HepG2 (cell line): ENCODE measurements around the gene GNB1. TPM values are rescaled to one million over a fixed set of nuclear protein-coding genes. Genes with fewer than 3 reads are reported as not detected.

Experiments
- ATAC-seq: fragments of 200-7000 bp; cut with Tn5 transposase; 3 replicates; pipeline ENCODE4 v1.9.1; 2020; ENCODE audit warnings: mild to moderate bottlenecking, moderate library complexity
- BruUV-seq: library from RNA; stranded (reverse); fragments of 400-500 nt; replicated peaks from 2 replicates; lab custom pipeline; 2021; lab: Mats Ljungman, UMichigan
- CTCF ChIA-PET: fragments of 300-600 bp; formaldehyde crosslinking; extraction: SDS; loops from one replicate; lab custom pipeline; 2021; ENCODE audit warnings: low total read pairs, inconsistent platforms, low intra/inter-chr PET ratio; lab: Yijun Ruan, JAX
- POLR2A ChIA-PET: fragments of 350-600 bp; sonication (Branson Sonifier 250); formaldehyde crosslinking; loops from one replicate; lab custom pipeline; 2020; ENCODE audit warnings: antibody characterized with exemption, inconsistent platforms; lab: Yijun Ruan, JAX
- DNase-seq: peaks from one replicate; pipeline ENCODE4 v3.0.0-alpha.2; 2015; ENCODE audit warnings: low spot score
- FAIRE-seq: peaks from 3 replicates; lab custom pipeline; 2011; peaks lifted over from hg19 to GRCh38; lab: Jason Lieb, UNC
- H2AFZ ChIP-seq: one replicate; pipeline ENCODE4 v1.6.1; 2011; ENCODE audit warnings: low read length, inconsistent platforms
- H3K27ac ChIP-seq: fragments of 300-600 bp; 3 replicates; pipeline ENCODE4 v1.8.0; 2011; ENCODE audit warnings: mixed run types, mild to moderate bottlenecking, mixed read lengths, low read length, inconsistent platforms; ENCODE audit not compliant: insufficient read depth; ENCODE audit errors: extremely low read length
- H3K27me3 ChIP-seq, 2 experiments: fragments of 200-600 bp in 1 of 2; 2 replicates in 1 of 2; 3 replicates in 1 of 2; pipeline versions ENCODE4 v1.6.0 to v1.8.0; 2011; ENCODE audit warnings: low read length in 2 of 2, mild to moderate bottlenecking in 2 of 2, moderate library complexity in 2 of 2, inconsistent platforms in 1 of 2; ENCODE audit not compliant: insufficient read depth in 2 of 2, control insufficient read depth in 1 of 2
- H3K36me3 ChIP-seq, 2 experiments: fragments of 200-600 bp in 1 of 2; replicated peaks in 1 of 2; 2 replicates in 1 of 2; 3 replicates in 1 of 2; pipeline versions ENCODE4 v1.5.1 to v1.8.0; 2011; ENCODE audit warnings: low read length in 2 of 2, inconsistent platforms in 1 of 2; ENCODE audit not compliant: insufficient read depth in 2 of 2, control insufficient read depth in 1 of 2
- H3K4me1 ChIP-seq: 2 replicates; pipeline ENCODE4 v1.5.1; 2012; ENCODE audit warnings: low read length, inconsistent platforms; ENCODE audit not compliant: insufficient read depth
- H3K4me2 ChIP-seq: 2 replicates; pipeline ENCODE4 v1.6.0; 2011; ENCODE audit warnings: low read depth, low read length, inconsistent platforms
- H3K4me3 ChIP-seq, 3 experiments: fragments of 200-600 bp in 1 of 3; sonication (generic), shearing (Covaris generic) in 1 of 3; replicated peaks in 1 of 3; 2 replicates each; pipeline ENCODE4 v1.5.1; 2011 to 2016; ENCODE audit warnings: low read length in 3 of 3, inconsistent platforms in 2 of 3, low read depth in 2 of 3, mild to moderate bottlenecking in 2 of 3, control low read depth in 1 of 3, mixed read lengths in 1 of 3; ENCODE audit not compliant: insufficient read depth in 1 of 3
- H3K79me2 ChIP-seq: one replicate; pipeline ENCODE4 v1.6.1; 2011; ENCODE audit warnings: low read length, inconsistent platforms; ENCODE audit not compliant: insufficient read depth
- H3K9ac ChIP-seq: 2 replicates; pipeline ENCODE4 v1.6.0; 2011; ENCODE audit warnings: mild to moderate bottlenecking, low read depth, low read length, inconsistent platforms; ENCODE audit not compliant: insufficient read depth
- H3K9me3 ChIP-seq: 2 replicates; pipeline ENCODE4 v1.5.1; 2012; ENCODE audit warnings: mild to moderate bottlenecking, low read length
- H4K20me1 ChIP-seq: 2 replicates; pipeline ENCODE4 v1.6.0; 2011; ENCODE audit warnings: inconsistent platforms, mild to moderate bottlenecking, low read length, moderate library complexity; ENCODE audit not compliant: insufficient read depth
- GPN1 ChIP-seq: sonication (generic); formaldehyde crosslinking; IDR thresholded peaks from 2 replicates; pipeline ENCODE4 v1.5.1; 2020; ENCODE audit warnings: missing genetic modification reagents, borderline replicate concordance
- RBM22 ChIP-seq: fragments of 200-400 bp; formaldehyde crosslinking; optimal IDR thresholded peaks from 2 replicates; pipeline ENCODE3; 2017; ENCODE audit warnings: mild to moderate bottlenecking, low read length, moderate library complexity
- TRAFD1 ChIP-seq: sonication (generic); formaldehyde crosslinking; IDR thresholded peaks from 2 replicates; pipeline ENCODE4 v1.5.1; 2020; ENCODE audit warnings: missing genetic modification reagents, mild to moderate bottlenecking, borderline replicate concordance
- ZNF121 ChIP-seq: sonication (generic); formaldehyde crosslinking; IDR thresholded peaks from 2 replicates; pipeline ENCODE4 v1.5.0; 2020; ENCODE audit warnings: mild to moderate bottlenecking, missing genetic modification reagents
- ZNF142 ChIP-seq: sonication (generic); formaldehyde crosslinking; IDR thresholded peaks from 2 replicates; pipeline ENCODE4 v1.4.0; 2020; ENCODE audit warnings: missing genetic modification reagents
- WGBS: methylation state at CpG from one replicate; pipeline ENCODE4 v1.1.6; 2017; ENCODE audit warnings: low lambda C conversion rate; 5-methylcytosine and 5-hydroxymethylcytosine counted together
- in situ Hi-C: cut with HindIII; loops from 2 replicates; pipeline ENCODE4 v1.10.0; 2017; ENCODE audit warnings: low pct_unique_long_range_greater_than_20kb; ENCODE audit not compliant: extremely low pct_ligation_motif_present
- intact Hi-C: fragments of 100-400 bp; cut with micrococcal nuclease; formaldehyde crosslinking; loops from one replicate; pipeline ENCODE4 v1.10.0; 2022; ENCODE audit not compliant: unreplicated experiment
- polyA plus RNA-seq, 8 experiments: library from polyadenylated mRNA; depleted of rRNA in 3 of 8; stranded (reverse) in 7 of 8; unstranded in 1 of 8; fragments of >200 nt; fragmentation: Illumina TruSeq in 4 of 8; extraction: Trizol in 4 of 8; gene quantifications; 2 replicates each; pipeline versions ENCODE4 v1.2.1 to v1.2.3, GENCODE V29; 2011 to 2016; ENCODE audit warnings: low read depth in 4 of 8, missing spikeins in 1 of 8, mixed read lengths in 1 of 8; ENCODE audit not compliant: insufficient read depth in 1 of 8
- total RNA-seq, 5 experiments: library from RNA; depleted of rRNA; stranded (reverse); fragments of >200 nt; fragmentation: Illumina TruSeq; extraction: Trizol; gene quantifications; 2 replicates each; pipeline ENCODE4 v1.2.3, GENCODE V29; 2016; ENCODE audit warnings: low read depth in 1 of 5
- TF ChIP-seq, protein P1 (sequence below): IDR thresholded peaks from 2 replicates; pipeline ENCODE4 v1.6.1; 2016; ENCODE audit warnings: missing compliant biosample characterization, missing genetic modification reagents, borderline replicate concordance

GNB1 gene
- total and polyA plus RNA-seq, 2 of the 13 experiments (the other 11 are each of a cell fraction or from before 2014, with no cell fraction given), result 66.2 to 327 TPM

DNA sequence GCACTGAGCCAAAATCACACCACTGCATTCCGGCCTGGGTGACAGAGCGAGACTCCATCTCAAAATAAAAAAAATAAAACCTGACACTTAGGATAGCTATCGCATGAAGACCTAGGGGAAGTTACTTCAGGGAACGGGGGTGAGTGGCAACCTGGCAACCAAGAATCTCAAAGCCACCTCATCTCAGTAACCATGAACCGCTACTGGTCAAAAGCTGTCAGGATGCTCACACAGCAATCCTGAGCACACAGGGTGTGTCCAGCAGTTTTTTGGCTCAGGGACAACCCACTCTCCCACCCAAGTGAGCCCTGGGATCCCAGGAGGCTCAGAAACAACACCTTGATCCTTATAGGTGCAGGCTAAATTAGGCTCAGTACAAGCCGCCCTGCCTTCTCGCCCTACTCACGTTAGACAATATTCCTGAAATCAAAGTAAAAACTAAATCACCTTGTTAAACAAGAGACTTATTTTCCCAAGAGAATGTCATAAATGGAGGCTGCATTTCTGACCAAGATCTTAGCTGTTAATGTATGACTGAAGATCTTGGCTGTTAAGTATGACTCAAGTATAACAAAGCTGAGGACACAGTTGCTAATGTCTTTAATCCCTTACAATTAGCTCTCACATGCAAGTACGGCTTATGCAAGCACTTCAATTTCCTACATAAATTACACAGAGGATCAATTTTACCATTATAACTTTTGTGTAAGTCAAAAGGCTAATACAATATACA lies 64.4 kb downstream of the GNB1 start:
- H3K79me2 ChIP-seq, result peaks cover 34% of the 10 kb centered on the region
- H3K4me1 ChIP-seq, result no peaks in the 10 kb centered on the region
- 98% methylated on average over 9 of the region's 9 CpGs for WGBS
- H3K4me3 ChIP-seq, result no peak overlapping the region
- peaks cover 6 to 56% of the 10 kb centered on the region in 2 experiments for H3K36me3 ChIP-seq
- no peak overlapping the region for H3K27ac ChIP-seq
- H3K9me3 ChIP-seq, result no peaks in the 10 kb centered on the region
- in situ Hi-C loops (no loop called here), intact Hi-C loops (no loop called here)
- H4K20me1 ChIP-seq, result 0 out of 2 replicates have a peak, but pooled peaks cover 3% of the 10 kb centered on the region
- no peak overlapping the region for H3K4me2 ChIP-seq
- no peaks in the 10 kb centered on the region for H3K27me3 ChIP-seq
- no TSS peak for BruUV-seq
- DNase-seq (no peak), FAIRE-seq (no peak), ATAC-seq (no peak)
- POLR2A ChIA-PET, result no interaction called here
- H3K9ac ChIP-seq, result no peak overlapping the region
- H2AFZ ChIP-seq, result no peak overlapping the region
- peak; percentile 45 for TF ChIP-seq RBM22
- TF ChIP-seq, protein P1, sequence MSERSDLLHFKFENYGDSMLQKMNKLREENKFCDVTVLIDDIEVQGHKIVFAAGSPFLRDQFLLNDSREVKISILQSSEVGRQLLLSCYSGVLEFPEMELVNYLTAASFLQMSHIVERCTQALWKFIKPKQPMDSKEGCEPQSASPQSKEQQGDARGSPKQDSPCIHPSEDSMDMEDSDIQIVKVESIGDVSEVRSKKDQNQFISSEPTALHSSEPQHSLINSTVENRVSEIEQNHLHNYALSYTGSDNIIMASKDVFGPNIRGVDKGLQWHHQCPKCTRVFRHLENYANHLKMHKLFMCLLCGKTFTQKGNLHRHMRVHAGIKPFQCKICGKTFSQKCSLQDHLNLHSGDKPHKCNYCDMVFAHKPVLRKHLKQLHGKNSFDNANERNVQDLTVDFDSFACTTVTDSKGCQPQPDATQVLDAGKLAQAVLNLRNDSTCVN (CRISPR knock-in tag), result no peak
- no peak for TF ChIP-seq ZNF142 (CRISPR knock-in tag)
- no peak for TF ChIP-seq GPN1
- no peak for TF ChIP-seq ZNF121 (CRISPR knock-in tag)
- TF ChIP-seq TRAFD1 (CRISPR knock-in tag), result no peak
- CTCF ChIA-PET, result no interaction called here
